Endothelial cell of umbilical vein (primary cell): ENCODE results near the gene GMNN.

Source experiments
- CTCF ChIP-seq, 2 donors: IDR thresholded peaks; 1 replicate in 1 of 2; 2 replicates in 1 of 2; pipeline ENCODE4 v1.5.1; 2011; ENCODE audit warnings: low read length in 2 of 2, mild to moderate bottlenecking in 2 of 2, moderate library complexity in 2 of 2, control low read depth in 1 of 2, inconsistent platforms in 1 of 2, low read depth in 1 of 2; ENCODE audit not compliant: insufficient read depth in 1 of 2; ENCODE audit errors: extremely low read depth in 1 of 2
- MAX ChIP-seq: IDR thresholded peaks from 2 replicates; pipeline ENCODE4 v1.6.1; 2011; ENCODE audit not compliant: insufficient read depth, insufficient read length
- POLR2A ChIP-seq: IDR thresholded peaks from 2 replicates; pipeline ENCODE4 v1.6.1; 2012; ENCODE audit warnings: low read depth, mild to moderate bottlenecking, control low read depth, low read length

GRCh38 chr6:24757611-24758010, 17.1 kb upstream of the GMNN start:
- TF ChIP-seq CTCF (IDR thresholded peaks at IDR 0.05; ENCODE audit: extremely low read depth in 1 of 2, insufficient read depth in 1 of 2, low read depth in 1 of 2, low read length in 2 of 2) (no peak), POLR2A (no peak), MAX (no peak)
